Skeletal muscle satellite cell (primary cell): ENCODE results near the gene PAK4.
"Not testable (repeated sequence)": the region's sequence is repeated elsewhere in the genome, so short reads cannot be mapped to it uniquely, and the experiment has no call there.

ENCODE experiments used
- H3K27me3 ChIP-seq: 2 replicates; pipeline ENCODE4 v1.7.0; 2013; ENCODE audit warnings: low read length; ENCODE audit not compliant: control insufficient read depth, insufficient read depth
- H3K36me3 ChIP-seq: 2 replicates; pipeline ENCODE4 v1.7.0; 2013; ENCODE audit warnings: mild to moderate bottlenecking, control low read depth, low read length; ENCODE audit not compliant: insufficient read depth
- H3K4me1 ChIP-seq: 2 replicates; pipeline ENCODE4 v1.7.0; 2013; ENCODE audit warnings: low read length; ENCODE audit not compliant: control insufficient read depth, insufficient read depth
- H3K4me2 ChIP-seq: 2 replicates; pipeline ENCODE4 v1.7.0; 2013; ENCODE audit warnings: mild to moderate bottlenecking, low read length
- H3K4me3 ChIP-seq: 2 replicates; pipeline ENCODE4 v1.7.0; 2013; ENCODE audit warnings: low read length
- H3K9ac ChIP-seq: 2 replicates; pipeline ENCODE4 v1.7.0; 2013; ENCODE audit warnings: mild to moderate bottlenecking, low read depth, low read length, moderate library complexity
- H3K9me3 ChIP-seq: replicated peaks from 2 replicates; pipeline ENCODE4 v1.7.0; 2013; ENCODE audit warnings: mild to moderate bottlenecking, control low read depth, low read length

Gene PAK4

GRCh38 chr19:39104186-39104596 lies 21.4 kb upstream of the PAK4 start:
- no peak overlapping the region for H3K4me3 ChIP-seq
- no peaks in the 10 kb centered on the region for H3K9me3 ChIP-seq
- peaks cover 20% of the 10 kb centered on the region for H3K27me3 ChIP-seq
- no peak overlapping the region for H3K9ac ChIP-seq
- H3K4me1 ChIP-seq, result peaks cover 2% of the 10 kb centered on the region
- H3K4me2 ChIP-seq, result no peak overlapping the region
- H3K36me3 ChIP-seq, result no peaks in the 10 kb centered on the region

GRCh38 chr19:39106194-39106593 lies 19.4 kb upstream of the PAK4 start:
- Histone ChIP-seq H3K4me2 (no peak overlapping the region), H3K9me3 (no peaks in the 10 kb centered on the region), H3K4me3 (no peak overlapping the region), H3K4me1 (peaks cover 2% of the 10 kb centered on the region), H3K36me3 (no peaks in the 10 kb centered on the region), H3K27me3 (peaks cover 15% of the 10 kb centered on the region), H3K9ac (no peak overlapping the region)

GRCh38 chr19:39109641-39110040 lies 15.9 kb upstream of the PAK4 start:
- no peaks in the 10 kb centered on the region for H3K9me3 ChIP-seq
- H3K4me2 ChIP-seq, result no peak overlapping the region
- peaks cover 7% of the 10 kb centered on the region for H3K27me3 ChIP-seq
- peaks cover 12% of the 10 kb centered on the region for H3K4me1 ChIP-seq
- no peak overlapping the region for H3K4me3 ChIP-seq
- no peaks in the 10 kb centered on the region for H3K36me3 ChIP-seq
- no peak overlapping the region for H3K9ac ChIP-seq

GRCh38 chr19:39110263-39110967 lies 15.2 kb upstream of the PAK4 start:
- Histone ChIP-seq H3K9ac (no peak overlapping the region), H3K4me2 (no peak overlapping the region), H3K4me1 (peaks cover 12% of the 10 kb centered on the region), H3K27me3 (peaks cover 7% of the 10 kb centered on the region), H3K9me3 (no peaks in the 10 kb centered on the region), H3K4me3 (no peak overlapping the region), H3K36me3 (no peaks in the 10 kb centered on the region)

- H3K9me3 ChIP-seq, result no peaks in the 10 kb centered on the region
- H3K9ac ChIP-seq, result no peak overlapping the region
- H3K4me1 ChIP-seq, result peaks cover 9% of the 10 kb centered on the region
- peaks cover 4% of the 10 kb centered on the region for H3K27me3 ChIP-seq
- no peak overlapping the region for H3K4me3 ChIP-seq
- H3K4me2 ChIP-seq, result no peak overlapping the region
- no peaks in the 10 kb centered on the region for H3K36me3 ChIP-seq
These were observed 13.9 kb upstream of the PAK4 start for GRCh38 chr19:39111593-39112199.

- Histone ChIP-seq H3K36me3 (no peaks in the 10 kb centered on the region), H3K27me3 (peaks cover 5% of the 10 kb centered on the region), H3K4me2 (no peak overlapping the region), H3K4me1 (peaks cover 9% of the 10 kb centered on the region), H3K9me3 (no peaks in the 10 kb centered on the region), H3K4me3 (no peak overlapping the region), H3K9ac (no peak overlapping the region)
These were observed 13.2 kb upstream of the PAK4 start for GRCh38 chr19:39112338-39112890.

GRCh38 chr19:39113199-39113598 lies 12.4 kb upstream of the PAK4 start:
- no peaks in the 10 kb centered on the region for H3K36me3 ChIP-seq
- peaks cover 9% of the 10 kb centered on the region for H3K4me1 ChIP-seq
- H3K9ac ChIP-seq, result no peak overlapping the region
- H3K4me2 ChIP-seq, result no peak overlapping the region
- H3K27me3 ChIP-seq, result peaks cover 5% of the 10 kb centered on the region
- H3K9me3 ChIP-seq, result no peaks in the 10 kb centered on the region
- no peak overlapping the region for H3K4me3 ChIP-seq

- Histone ChIP-seq H3K4me2 (no peak overlapping the region), H3K9ac (no peak overlapping the region), H3K4me3 (no peak overlapping the region)
These were observed 10.3 kb upstream of the PAK4 start for GRCh38 chr19:39115105-39115847.

GRCh38 chr19:39117023-39117422 lies 8.6 kb upstream of the PAK4 start:
- not testable (repeated sequence) for H3K4me2 ChIP-seq, H3K9me3 ChIP-seq, H3K9ac ChIP-seq, H3K36me3 ChIP-seq, H3K4me3 ChIP-seq, H3K4me1 ChIP-seq
- peaks cover 11% of the 10 kb centered on the region for H3K27me3 ChIP-seq

More at GRCh38 chr19:39115105-39115847, 10.3 kb upstream of the PAK4 start:
- no peaks in the 10 kb centered on the region for H3K9me3 ChIP-seq
- H3K4me1 ChIP-seq, result peaks cover 9% of the 10 kb centered on the region
- H3K36me3 ChIP-seq, result no peaks in the 10 kb centered on the region
- H3K27me3 ChIP-seq, result peaks cover 5% of the 10 kb centered on the region

GRCh38 chr19:39119830-39120229 lies 5.8 kb upstream of the PAK4 start:
- no peak overlapping the region for H3K4me3 ChIP-seq
- no peaks in the 10 kb centered on the region for H3K4me1 ChIP-seq
- no peak overlapping the region for H3K4me2 ChIP-seq
- no peak overlapping the region for H3K9ac ChIP-seq
- peaks cover 11% of the 10 kb centered on the region for H3K27me3 ChIP-seq
- H3K36me3 ChIP-seq, result no peaks in the 10 kb centered on the region
- H3K9me3 ChIP-seq, result no peaks in the 10 kb centered on the region

- Histone ChIP-seq H3K4me3 (no peak overlapping the region), H3K4me2 (no peak overlapping the region), H3K9me3 (no peaks in the 10 kb centered on the region), H3K4me1 (peaks cover 19% of the 10 kb centered on the region), H3K9ac (no peak overlapping the region), H3K36me3 (no peaks in the 10 kb centered on the region), H3K27me3 (peaks cover 6% of the 10 kb centered on the region)
These were observed 2.5 kb upstream of the PAK4 start for GRCh38 chr19:39122934-39123731.
